Left ventricle myocardium inferior (tissue), 1 donor: ENCODE data around the gene RAB29. TPM values are rescaled to one million over a fixed set of nuclear protein-coding genes. Genes with fewer than 3 reads are reported as not detected.

Experiments
- DNase-seq: peaks from one replicate; pipeline ENCODE4 v3.0.0-alpha.2; 2020
- H3K27ac ChIP-seq: fragments of 200-600 bp; replicated peaks from 2 replicates; pipeline ENCODE4 v1.8.0; 2021
- H3K27me3 ChIP-seq: fragments of 200-600 bp; 2 replicates; pipeline ENCODE4 v1.8.0; 2021; ENCODE audit warnings: low read depth
- H3K36me3 ChIP-seq: fragments of 200-600 bp; 2 replicates; pipeline ENCODE4 v1.8.0; 2021
- H3K4me1 ChIP-seq: fragments of 200-600 bp; 2 replicates; pipeline ENCODE4 v1.8.0; 2021
- H3K4me3 ChIP-seq: fragments of 200-600 bp; 2 replicates; pipeline ENCODE4 v1.8.0; 2021; ENCODE audit warnings: mild to moderate bottlenecking, moderate library complexity
- H3K9me3 ChIP-seq: fragments of 200-600 bp; replicated peaks from 2 replicates; pipeline ENCODE4 v1.8.0; 2021
- CTCF ChIP-seq: fragments of 200-600 bp; IDR thresholded peaks from 2 replicates; pipeline ENCODE4 v1.8.0; 2021; ENCODE audit warnings: antibody characterized with exemption, mild to moderate bottlenecking, borderline replicate concordance
- intact Hi-C: fragments of 100-400 bp; cut with micrococcal nuclease; formaldehyde crosslinking; loops from one replicate; pipeline ENCODE4 v1.11.0; 2022
- total RNA-seq: library from RNA; stranded (reverse); fragmentation: NEBNext Ultra II Directional; extraction: Animal tissue kit (Norgen Biotek cat#: 25700); gene quantifications from one replicate; pipeline ENCODE4 v1.2.1, GENCODE V29; 2021
- donor health status: DM: no; HTN: yes; CAD: no; lungs with severe emphysema.

Gene RAB29
- total RNA-seq, 1 donor from 2014 or later = 13.7 TPM

- H3K27ac ChIP-seq = peak overlapping the region; percentile 93
- peaks cover 66% of the 10 kb centered on the region for H3K4me1 ChIP-seq
- peak; percentile 45 for DNase-seq
- intact Hi-C loops = no loop called here
- H3K27me3 ChIP-seq = no peaks in the 10 kb centered on the region
- H3K4me3 ChIP-seq = peak overlapping the region; percentile 94
- no peak for TF ChIP-seq CTCF
- no peaks in the 10 kb centered on the region for H3K9me3 ChIP-seq
- peaks cover 25% of the 10 kb centered on the region for H3K36me3 ChIP-seq
Observed at GRCh38 chr1:205813755-205814058, 38.4 kb upstream of the RAB29 start.

GRCh38 chr1:205812878-205813754 is 37.8 kb upstream of the RAB29 start, which contains the start of gene SLC41A1:
Gene SLC41A1, minus strand, starts transcription at chr1:205813198. Its CDS starts 2,757 bp downstream, at chr1:205810441.
- no peak for TF ChIP-seq CTCF
- Histone ChIP-seq H3K27ac (peak within 1 kb of the TSS; percentile 93), H3K27me3 (no peaks in the 10 kb centered on the region), H3K4me3 (peak within 1 kb of the TSS; percentile 94), H3K4me1 (peaks cover 72% of the 10 kb centered on the region), H3K36me3 (peaks cover 28% of the 10 kb centered on the region), H3K9me3 (no peaks in the 10 kb centered on the region)
- DNase-seq = peak; percentile 94
- intact Hi-C loops = no loop called here

GRCh38 chr1:205812271-205812877 is 37.1 kb upstream of the RAB29 start:
- Histone ChIP-seq H3K27ac (peak overlapping the region; percentile 93), H3K27me3 (no peaks in the 10 kb centered on the region), H3K9me3 (no peaks in the 10 kb centered on the region), H3K4me3 (peak overlapping the region; percentile 94), H3K4me1 (peaks cover 76% of the 10 kb centered on the region), H3K36me3 (peaks cover 28% of the 10 kb centered on the region)
- TF ChIP-seq CTCF = no peak
- no peak for DNase-seq
- intact Hi-C loops = no loop called here

- TF ChIP-seq CTCF = no peak
- H3K36me3 ChIP-seq = peaks cover 31% of the 10 kb centered on the region
- DNase-seq = peak; percentile 70
- H3K4me3 ChIP-seq = peak overlapping the region; percentile 94
- H3K4me1 ChIP-seq = peaks cover 78% of the 10 kb centered on the region
- no peaks in the 10 kb centered on the region for H3K27me3 ChIP-seq
- H3K27ac ChIP-seq = peak overlapping the region; percentile 93
- intact Hi-C loops = no loop called here
- H3K9me3 ChIP-seq = no peaks in the 10 kb centered on the region
Observed at GRCh38 chr1:205811660-205812059, 36.4 kb upstream of the RAB29 start.

GRCh38 chr1:205810448-205811157 is 35.3 kb upstream of the RAB29 start:
- no peak for TF ChIP-seq CTCF
- H3K9me3 ChIP-seq = no peaks in the 10 kb centered on the region
- DNase-seq = no peak
- peaks cover 88% of the 10 kb centered on the region for H3K4me1 ChIP-seq
- peak overlapping the region; percentile 93 for H3K27ac ChIP-seq
- intact Hi-C loops = no loop called here
- peaks cover 42% of the 10 kb centered on the region for H3K36me3 ChIP-seq
- H3K4me3 ChIP-seq = peak overlapping the region; percentile 94
- H3K27me3 ChIP-seq = no peaks in the 10 kb centered on the region
